ELF-1 (cell line): ENCODE measurements around the gene ADGRF1.
"Not testable (repeated sequence)": the region's sequence is repeated elsewhere in the genome, so short reads cannot be mapped to it uniquely, and the experiment has no call there.

ENCODE experiments used
- DNase-seq: peaks from one replicate; pipeline ENCODE4 v3.0.0-alpha.2; 2016; ENCODE audit warnings: low read depth, low spot score

The ADGRF1 gene

GRCh38 chr6:47023573-47023972 lies 18.6 kb downstream of the ADGRF1 start:
- no peak for DNase-seq

- DNase-seq, result no peak
Observed at GRCh38 chr6:47022191-47022590, 19.9 kb downstream of the ADGRF1 start.

- DNase-seq, result no peak
Observed at GRCh38 chr6:47019941-47020340, 22.2 kb downstream of the ADGRF1 start.

GRCh38 chr6:47016909-47017308 lies 25.2 kb downstream of the ADGRF1 start:
- DNase-seq, result peak; percentile 74

- peak; percentile 21 for DNase-seq
Observed at GRCh38 chr6:47016261-47016660, 25.9 kb downstream of the ADGRF1 start.

- DNase-seq, result no peak
Observed at GRCh38 chr6:47014401-47014800, 27.7 kb downstream of the ADGRF1 start.

GRCh38 chr6:47009583-47009982 lies 32.5 kb downstream of the ADGRF1 start:
- DNase-seq, result no peak

- DNase-seq, result no peak
Observed at GRCh38 chr6:47008397-47008763, 33.8 kb downstream of the ADGRF1 start.

GRCh38 chr6:47007657-47008396 lies 34.3 kb downstream of the ADGRF1 start:
- DNase-seq, result no peak

GRCh38 chr6:47005486-47005885 lies 36.6 kb downstream of the ADGRF1 start:
- DNase-seq, result no peak

- no peak for DNase-seq
Observed at GRCh38 chr6:47004463-47004862, 37.7 kb downstream of the ADGRF1 start.

GRCh38 chr6:47000842-47001241 lies 41.3 kb downstream of the ADGRF1 start:
- no peak for DNase-seq

- no peak for DNase-seq
Observed at GRCh38 chr6:46998436-46999017, 43.6 kb downstream of the ADGRF1 start.

- DNase-seq, result no peak
Observed at GRCh38 chr6:46997646-46998045, 44.5 kb downstream of the ADGRF1 start.

- DNase-seq, result no peak
Observed at GRCh38 chr6:46996860-46997641, 45.1 kb downstream of the ADGRF1 start.

- DNase-seq, result no peak
Observed at GRCh38 chr6:46994933-46995332, 47.2 kb downstream of the ADGRF1 start.

GRCh38 chr6:46993846-46994245 lies 48.3 kb downstream of the ADGRF1 start:
- no peak for DNase-seq

GRCh38 chr6:46992391-46992790 lies 49.7 kb downstream of the ADGRF1 start:
- DNase-seq, result not testable (repeated sequence)

- DNase-seq, result peak; percentile 17
Observed at GRCh38 chr6:46990818-46991510, 51.2 kb downstream of the ADGRF1 start.

- DNase-seq, result no peak
Observed at GRCh38 chr6:46990031-46990644, 52.0 kb downstream of the ADGRF1 start.

GRCh38 chr6:46989398-46989797 lies 52.7 kb downstream of the ADGRF1 start:
- DNase-seq, result no peak

- no peak for DNase-seq
Observed at GRCh38 chr6:46985943-46986342, 56.2 kb downstream of the ADGRF1 start.
